Measurements from ENCODE around the gene ZNF621.

ZNF621 gene

GRCh38 chr3:40524568-40525285 lies at the start of gene ZNF621:
TSS of gene ZNF621 (plus strand) at chr3:40524960. CDS start at chr3:40525841, 881 bp downstream.
- DNase-seq (ENCODE audit: extremely low spot score, insufficient read length, low read depth) (peak; percentile 86), FAIRE-seq (peak; percentile 91)

- DNase-seq (ENCODE audit: extremely low spot score, insufficient read length, low read depth): peak; percentile 68
- peak; percentile 85 for FAIRE-seq
Measured at GRCh38 chr3:40476478-40477470, 48.0 kb upstream of the ZNF621 start, which contains the start of gene ZNF619. TSS of gene ZNF619 (plus strand) at chr3:40477122. CDS start at chr3:40477980, 858 bp downstream.

- DNase-seq (ENCODE audit: extremely low spot score, insufficient read length, low read depth): no peak
- no peak for FAIRE-seq
Measured at GRCh38 chr3:40477666-40478065, 47.1 kb upstream of the ZNF621 start.

- DNase-seq (ENCODE audit: extremely low spot score, insufficient read length, low read depth): no peak
- no peak for FAIRE-seq
Measured at GRCh38 chr3:40487172-40487571, 37.6 kb upstream of the ZNF621 start.

- DNase-seq (ENCODE audit: extremely low spot score, insufficient read length, low read depth) (no peak), FAIRE-seq (no peak)
Measured at GRCh38 chr3:40490916-40491315, 33.8 kb upstream of the ZNF621 start.

DNA sequence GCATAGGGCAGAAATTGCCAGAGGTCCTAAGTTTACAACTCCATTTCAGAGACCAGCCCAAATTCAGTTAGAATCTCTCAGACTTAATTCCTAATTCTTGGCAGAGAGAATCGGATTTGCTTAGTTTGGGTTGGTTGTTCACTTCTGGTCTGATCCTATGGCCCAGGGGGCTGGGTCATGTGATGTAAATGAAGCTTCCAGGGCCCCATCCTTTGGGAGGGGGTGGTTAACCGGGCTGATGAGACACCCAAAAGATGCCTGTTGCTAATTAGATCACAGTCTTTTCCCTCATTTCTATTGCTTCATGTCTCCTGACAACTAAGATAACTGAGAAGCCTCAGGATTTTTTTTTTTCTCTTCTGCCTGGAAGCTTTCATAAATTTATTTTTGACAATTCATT lies 30.1 kb upstream of the ZNF621 start:
- FAIRE-seq (no peak), DNase-seq (ENCODE audit: extremely low spot score, insufficient read length, low read depth) (no peak)

DNA sequence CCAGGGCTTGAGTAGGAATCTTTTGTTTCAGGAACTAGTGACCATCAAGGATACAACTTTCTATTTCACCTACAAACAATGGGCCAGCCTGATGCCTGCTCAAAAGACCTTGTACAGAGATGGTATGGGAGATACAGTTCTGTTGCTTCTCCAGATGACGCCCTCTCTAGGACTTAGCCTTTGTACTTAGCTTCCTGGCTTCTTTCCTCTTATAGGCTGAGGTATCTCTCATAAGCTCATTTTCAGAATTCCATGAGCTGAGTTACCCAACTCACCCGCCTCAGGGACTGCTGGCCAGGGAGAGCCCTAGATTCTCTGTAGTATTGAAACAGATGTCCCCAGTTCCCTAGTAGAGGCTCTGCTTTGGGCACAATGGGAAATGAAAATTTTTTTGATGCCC lies 27.5 kb upstream of the ZNF621 start:
- no peak for DNase-seq (ENCODE audit: extremely low spot score, insufficient read length, low read depth)

GRCh38 chr3:40499952-40500351 lies 24.8 kb upstream of the ZNF621 start:
- no peak for FAIRE-seq
- DNase-seq (ENCODE audit: extremely low spot score, insufficient read length, low read depth): no peak

More for the DNA sequence above, 27.5 kb upstream of the ZNF621 start:
- FAIRE-seq: no peak

GRCh38 chr3:40502034-40502433 lies 22.7 kb upstream of the ZNF621 start:
- no peak for DNase-seq (ENCODE audit: extremely low spot score, insufficient read length, low read depth)
- FAIRE-seq: no peak

DNA sequence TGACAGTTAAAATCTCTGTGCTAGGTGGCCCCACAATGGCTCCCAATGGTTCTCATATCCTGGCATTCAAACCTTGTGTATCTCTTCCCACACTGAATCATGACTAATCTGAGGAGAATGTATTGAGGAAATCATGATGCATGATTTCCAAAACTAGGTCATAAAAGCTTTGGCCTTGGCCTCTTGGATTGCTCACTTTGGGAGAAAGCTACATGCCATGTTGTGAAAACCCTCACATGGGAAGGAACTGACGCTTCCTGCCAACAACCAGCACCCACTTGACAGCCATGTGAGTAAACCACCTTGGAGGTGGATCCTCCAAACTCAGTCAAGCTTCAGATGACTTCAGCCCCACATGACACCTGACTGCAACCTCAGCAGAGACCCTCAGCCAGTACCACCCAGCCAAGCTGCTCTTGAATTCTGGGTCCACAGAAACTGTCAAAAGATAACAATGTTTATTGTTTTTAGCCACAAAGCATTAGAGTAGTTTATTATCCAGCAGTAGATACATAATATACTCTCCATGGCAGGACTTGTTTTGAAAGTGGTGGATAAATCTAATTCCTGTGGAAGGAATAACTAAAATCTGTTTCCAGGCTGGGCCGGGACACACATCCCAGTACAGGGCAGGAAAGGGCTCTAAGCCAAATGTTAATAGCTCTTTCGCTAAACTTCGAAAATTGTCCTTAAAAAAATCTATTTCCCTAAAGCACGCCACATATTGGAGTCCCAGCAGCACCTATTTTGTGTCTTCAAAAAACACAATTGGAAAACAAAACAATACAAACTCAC lies 19.9 kb upstream of the ZNF621 start:
- no peak for FAIRE-seq
- DNase-seq (ENCODE audit: extremely low spot score, insufficient read length, low read depth): no peak

GRCh38 chr3:40505599-40506462 lies 18.9 kb upstream of the ZNF621 start, which contains the start of gene ZNF620:
TSS of gene ZNF620 (plus strand) at chr3:40506039. CDS start at chr3:40506353, 314 bp downstream.
- peak; percentile 79 for FAIRE-seq
- peak; percentile 32 for DNase-seq (ENCODE audit: extremely low spot score, insufficient read length, low read depth)

DNA sequence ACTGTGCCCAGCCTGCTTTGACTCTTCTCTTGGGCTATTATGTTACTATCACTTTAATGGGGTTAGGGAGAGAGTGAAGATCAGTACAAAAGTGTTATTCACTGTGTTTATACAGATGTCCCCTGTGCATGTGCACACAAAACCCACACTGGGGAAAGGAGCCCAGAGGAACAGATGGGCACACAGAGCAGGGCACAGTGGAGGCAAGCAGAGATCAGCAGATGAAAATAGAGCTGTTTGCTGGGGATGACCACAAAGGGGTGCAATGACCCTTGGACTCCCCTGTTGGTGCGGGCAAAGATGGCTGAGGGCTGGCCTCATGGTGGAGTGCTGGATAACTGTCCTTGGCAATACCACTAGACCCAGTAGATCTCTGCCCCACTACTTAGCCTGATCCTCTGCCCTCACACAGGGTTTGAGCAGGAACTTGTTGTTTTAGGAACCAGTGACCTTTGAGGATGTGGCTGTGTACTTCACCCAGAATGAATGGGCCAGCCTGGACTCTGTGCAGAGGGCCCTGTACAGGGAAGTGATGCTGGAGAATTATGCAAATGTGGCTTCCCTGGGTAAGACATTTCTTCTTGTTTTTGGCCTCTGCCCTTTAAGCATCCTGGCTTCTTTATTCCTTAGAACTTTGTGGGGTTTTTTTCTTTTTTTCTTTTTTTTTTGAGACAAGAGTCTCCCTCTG lies 13.6 kb upstream of the ZNF621 start:
- FAIRE-seq: no peak
- DNase-seq (ENCODE audit: extremely low spot score, insufficient read length, low read depth): no peak

DNA sequence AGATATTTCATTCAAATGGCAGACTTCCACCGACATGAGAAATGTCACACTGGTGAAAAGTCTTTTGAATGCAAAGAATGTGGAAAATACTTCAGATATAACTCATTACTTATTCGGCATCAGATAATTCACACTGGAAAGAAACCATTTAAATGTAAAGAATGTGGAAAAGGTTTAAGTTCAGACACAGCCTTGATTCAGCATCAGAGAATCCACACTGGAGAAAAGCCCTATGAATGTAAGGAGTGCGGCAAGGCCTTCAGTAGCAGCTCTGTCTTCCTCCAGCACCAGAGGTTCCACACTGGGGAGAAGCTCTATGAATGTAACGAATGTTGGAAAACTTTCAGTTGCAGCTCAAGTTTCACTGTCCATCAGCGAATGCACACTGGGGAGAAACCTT lies 8.6 kb upstream of the ZNF621 start:
- DNase-seq (ENCODE audit: extremely low spot score, insufficient read length, low read depth): no peak
- no peak for FAIRE-seq

GRCh38 chr3:40518067-40518466 lies 6.7 kb upstream of the ZNF621 start:
- DNase-seq (ENCODE audit: extremely low spot score, insufficient read length, low read depth) (no peak), FAIRE-seq (no peak)

DNA sequence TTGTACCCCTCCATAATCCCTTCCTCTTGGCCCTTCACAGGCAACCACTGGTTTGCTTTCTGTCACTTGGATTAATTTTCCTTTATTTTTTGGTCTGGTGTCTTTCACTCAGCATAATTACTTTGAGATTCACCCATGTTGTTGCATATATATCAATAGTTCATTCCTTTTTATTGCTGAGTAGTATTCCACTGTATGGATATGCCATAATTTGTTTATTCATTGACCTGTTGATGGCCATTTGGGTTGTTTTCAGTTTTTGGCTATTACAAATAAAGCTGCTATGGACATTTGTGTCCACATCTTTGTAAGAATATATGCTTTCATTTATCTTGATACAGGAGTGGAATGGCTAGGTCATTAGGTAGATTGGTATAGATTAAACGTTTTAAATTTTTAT lies 5.9 kb upstream of the ZNF621 start:
- FAIRE-seq (peak; percentile 21), DNase-seq (ENCODE audit: extremely low spot score, insufficient read length, low read depth) (no peak)

GRCh38 chr3:40521254-40521653 lies 3.5 kb upstream of the ZNF621 start:
- FAIRE-seq: no peak

DNA sequence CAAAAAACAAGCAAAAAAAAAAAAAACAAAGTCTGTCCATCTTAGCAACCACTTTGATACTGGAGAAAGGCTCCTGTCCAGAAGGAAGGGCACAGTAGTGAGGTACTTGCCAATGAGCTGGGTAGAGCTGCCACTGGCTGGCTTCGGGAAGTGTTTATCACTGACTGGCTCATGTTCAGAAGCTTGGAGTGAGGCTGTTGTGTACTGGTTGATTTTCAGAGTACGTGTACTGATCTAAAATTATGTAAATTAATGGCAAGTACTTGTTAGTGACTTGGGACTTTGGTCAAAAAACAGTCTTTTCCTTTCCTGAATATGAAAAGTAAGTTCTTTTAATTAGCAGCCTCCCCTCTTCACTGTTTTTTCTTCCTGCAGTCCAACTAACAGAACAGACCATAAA lies 979 bp upstream of the ZNF621 start:
- DNase-seq (ENCODE audit: extremely low spot score, insufficient read length, low read depth) (no peak), FAIRE-seq (no peak)

More at GRCh38 chr3:40521254-40521653, 3.5 kb upstream of the ZNF621 start:
- DNase-seq (ENCODE audit: extremely low spot score, insufficient read length, low read depth): no peak

GRCh38 chr3:40524222-40524567 lies 565 bp upstream of the ZNF621 start:
- no peak for DNase-seq (ENCODE audit: extremely low spot score, insufficient read length, low read depth)
- peak; percentile 18 for FAIRE-seq

DNA sequence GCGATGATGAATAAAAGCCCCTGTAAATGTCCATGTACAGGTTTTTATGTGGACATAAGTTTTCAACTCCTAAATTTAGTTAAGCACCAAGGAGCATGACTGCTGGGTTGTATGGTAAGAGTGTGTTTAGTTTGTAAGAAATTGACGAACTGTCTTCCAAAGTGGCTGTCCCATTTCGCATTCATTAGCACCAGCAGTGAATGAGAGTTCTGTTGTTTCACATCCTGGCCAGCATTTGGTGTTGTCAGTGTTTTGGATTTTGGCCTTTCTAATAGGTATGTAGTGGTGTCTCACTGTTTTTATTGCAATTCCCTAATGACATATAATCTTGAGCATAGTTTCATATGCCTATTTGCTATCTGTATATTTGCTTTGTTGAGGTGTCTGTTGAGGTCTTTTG lies 3.7 kb downstream of the ZNF621 start:
- DNase-seq (ENCODE audit: extremely low spot score, insufficient read length, low read depth) (no peak), FAIRE-seq (no peak)
